Islet precursor cell (in vitro differentiated cells): ENCODE data around the gene PHACTR2.
"Not testable (repeated sequence)": the region's sequence is repeated elsewhere in the genome, so short reads cannot be mapped to it uniquely, and the experiment has no call there.

Experiments
- DNase-seq: peaks from one replicate; pipeline ENCODE4 v3.0.0-alpha.2; 2018

PHACTR2 gene

GRCh38 chr6:143773506-143774150 lies 95.9 kb downstream of the PHACTR2 start:
- DNase-seq, result no peak

GRCh38 chr6:143774347-143774746 lies 96.6 kb downstream of the PHACTR2 start:
- DNase-seq, result no peak

- no peak for DNase-seq
Measured at GRCh38 chr6:143775336-143775735, 97.6 kb downstream of the PHACTR2 start.

GRCh38 chr6:143778926-143779325 lies 101.2 kb downstream of the PHACTR2 start:
- DNase-seq, result no peak

GRCh38 chr6:143782481-143782880 lies 104.7 kb downstream of the PHACTR2 start:
- no peak for DNase-seq

GRCh38 chr6:143783077-143783476 lies 105.3 kb downstream of the PHACTR2 start:
- DNase-seq, result no peak

GRCh38 chr6:143784316-143784715 lies 106.6 kb downstream of the PHACTR2 start:
- DNase-seq, result no peak

- DNase-seq, result not testable (repeated sequence)
Measured at GRCh38 chr6:143786371-143786770, 108.6 kb downstream of the PHACTR2 start.

- no peak for DNase-seq
Measured at GRCh38 chr6:143792402-143793279, 114.9 kb downstream of the PHACTR2 start.

GRCh38 chr6:143793280-143793619 lies 115.5 kb downstream of the PHACTR2 start:
- no peak for DNase-seq

- DNase-seq, result not testable (repeated sequence)
Measured at GRCh38 chr6:143796551-143796950, 118.8 kb downstream of the PHACTR2 start.

- not testable (repeated sequence) for DNase-seq
Measured at GRCh38 chr6:143798487-143798886, 120.7 kb downstream of the PHACTR2 start.

- DNase-seq, result no peak
Measured at GRCh38 chr6:143802833-143803565, 125.2 kb downstream of the PHACTR2 start.

- DNase-seq, result no peak
Measured at GRCh38 chr6:143803769-143804568, 126.2 kb downstream of the PHACTR2 start.

- no peak for DNase-seq
Measured at GRCh38 chr6:143804835-143805239, 127.1 kb downstream of the PHACTR2 start.

- DNase-seq, result peak; percentile 63
Measured at GRCh38 chr6:143806282-143807102, 128.7 kb downstream of the PHACTR2 start.

GRCh38 chr6:143807103-143807772 lies 129.5 kb downstream of the PHACTR2 start:
- DNase-seq, result no peak

GRCh38 chr6:143810745-143811144 lies 133.0 kb downstream of the PHACTR2 start:
- no peak for DNase-seq

- DNase-seq, result no peak
Measured at GRCh38 chr6:143811501-143812157, 133.9 kb downstream of the PHACTR2 start.

- DNase-seq, result no peak
Measured at GRCh38 chr6:143817621-143818020, 139.9 kb downstream of the PHACTR2 start.

- DNase-seq, result no peak
Measured at GRCh38 chr6:143821359-143821758, 143.6 kb downstream of the PHACTR2 start.
